Pancreas (tissue), 10 donors: ENCODE results near the gene IDUA. TPM values are rescaled to one million over a fixed set of nuclear protein-coding genes. Genes with fewer than 3 reads are reported as not detected.

Source experiments
- ATAC-seq, 4 donors: fragments of 200-7000 bp; cut with Tn5 transposase; one replicate each; pipeline versions ENCODE4 v1.8.0 to v1.9.1; 2020; ENCODE audit warnings: mild to moderate bottlenecking in 4 of 4, moderate library complexity in 4 of 4
- DNase-seq, 6 donors: peaks; one replicate each; pipeline ENCODE4 v3.0.0-alpha.2; 2020
- FAIRE-seq: peaks from 2 replicates; lab custom pipeline; 2012; peaks lifted over from hg19 to GRCh38; lab: Jason Lieb, UNC
- H3K27ac ChIP-seq, 4 donors: fragments of 200-600 bp; sonication (generic); 1 replicate in 3 of 4; 2 replicates in 1 of 4; pipeline versions ENCODE4 v1.5.0 to v1.8.0; 2020
- H3K27me3 ChIP-seq, 4 donors: fragments of 200-600 bp; one replicate each; pipeline ENCODE4 v1.8.0; 2021
- H3K36me3 ChIP-seq, 3 donors: fragments of 200-600 bp; sonication (generic) in 1 of 3; one replicate each; pipeline versions ENCODE4 v1.5.0 to v1.8.0; 2020 to 2021
- H3K4me1 ChIP-seq, 3 donors: fragments of 200-600 bp; one replicate each; pipeline ENCODE4 v1.8.0; 2021
- H3K4me3 ChIP-seq, 4 donors: fragments of 200-600 bp; sonication (generic) in 2 of 4; one replicate each; pipeline versions ENCODE4 v1.5.0 to v1.8.0; 2020 to 2021
- H3K9me3 ChIP-seq, 4 donors: fragments of 200-600 bp; one replicate each; pipeline ENCODE4 v1.8.0; 2021
- CTCF ChIP-seq, 4 donors: fragments of 200-600 bp; sonication (generic) in 3 of 4; IDR thresholded peaks; one replicate each; pipeline versions ENCODE4 v1.5.0 to v1.8.0; 2021; ENCODE audit warnings: antibody characterized with exemption in 4 of 4
- WGBS, 2 donors: extraction: QIAGEN DNeasy Blood & Tissue Kit; methylation state at CpG; one replicate each; pipeline ENCODE4 v1.1.7; 2013; 5-methylcytosine and 5-hydroxymethylcytosine counted together
- intact Hi-C, 3 donors: fragments of 100-400 bp; cut with DNase I; formaldehyde crosslinking; loops; one replicate each; pipeline versions ENCODE4 v1.11.1 to v1.14.2; 2022
- polyA plus RNA-seq, 2 donors: library from polyadenylated mRNA; stranded (reverse); fragments of 200-250 nt; gene quantifications; one replicate each; pipeline ENCODE4 v1.2.3, GENCODE V29; 2013
- total RNA-seq, 6 donors: library from RNA; stranded (reverse); fragmentation: NEBNext Ultra II Directional in 4 of 6; extraction: Animal tissue kit (Norgen Biotek cat#: 25700) in 4 of 6; gene quantifications; one replicate each; pipeline versions ENCODE4 v1.2.1 to v1.2.4, GENCODE V29; 2021 to 2023
- donor health status: healthy with polysubstance abuse.
- donor health status: DM: no; HTN: no; CAD: no; lungs with moderate emphysema.
- donor health status: DM: no; HTN: no; CAD: no.
- donor health status: control.
- donor health status: control.
- donor health status: Bipolar disorder and iron deficiency.
- donor health status: DM: yes; HTN: yes; CAD: no.
- donor health status: DM: no; HTN: no; CAD: no.
- donor health status: DM: no; HTN: no; CAD: no.
- donor health status: DM: yes; HTN: yes; CAD: no.

Gene IDUA
- total and polyA plus RNA-seq, 8 donors = 17.6 to 56.9 (median 23.3) TPM

GRCh38 chr4:1004071-1004418 is 17.2 kb downstream of the IDUA start:
- H3K36me3 ChIP-seq = no peaks in the 10 kb centered on the region
- peaks cover 0 to 18% (median 5%) of the 10 kb centered on the region in 4 donors for H3K27me3 ChIP-seq
- H3K9me3 ChIP-seq = no peaks in the 10 kb centered on the region
- intact Hi-C loops = no loop called here
- H3K4me3 ChIP-seq = no peak overlapping the region
- FAIRE-seq = no peak
- no peak for ATAC-seq
- WGBS, 2 donors = 72 to 89% methylated on average over 13 of the region's 13 CpGs
- no peak overlapping the region for H3K27ac ChIP-seq
- DNase-seq = peak in 2 of 6 donors; percentile 35 to 73
- peaks cover 6 to 11% (median 9%) of the 10 kb centered on the region in 3 donors for H3K4me1 ChIP-seq
- TF ChIP-seq CTCF (IDR thresholded peaks at IDR 0.05) = no peak

DNA sequence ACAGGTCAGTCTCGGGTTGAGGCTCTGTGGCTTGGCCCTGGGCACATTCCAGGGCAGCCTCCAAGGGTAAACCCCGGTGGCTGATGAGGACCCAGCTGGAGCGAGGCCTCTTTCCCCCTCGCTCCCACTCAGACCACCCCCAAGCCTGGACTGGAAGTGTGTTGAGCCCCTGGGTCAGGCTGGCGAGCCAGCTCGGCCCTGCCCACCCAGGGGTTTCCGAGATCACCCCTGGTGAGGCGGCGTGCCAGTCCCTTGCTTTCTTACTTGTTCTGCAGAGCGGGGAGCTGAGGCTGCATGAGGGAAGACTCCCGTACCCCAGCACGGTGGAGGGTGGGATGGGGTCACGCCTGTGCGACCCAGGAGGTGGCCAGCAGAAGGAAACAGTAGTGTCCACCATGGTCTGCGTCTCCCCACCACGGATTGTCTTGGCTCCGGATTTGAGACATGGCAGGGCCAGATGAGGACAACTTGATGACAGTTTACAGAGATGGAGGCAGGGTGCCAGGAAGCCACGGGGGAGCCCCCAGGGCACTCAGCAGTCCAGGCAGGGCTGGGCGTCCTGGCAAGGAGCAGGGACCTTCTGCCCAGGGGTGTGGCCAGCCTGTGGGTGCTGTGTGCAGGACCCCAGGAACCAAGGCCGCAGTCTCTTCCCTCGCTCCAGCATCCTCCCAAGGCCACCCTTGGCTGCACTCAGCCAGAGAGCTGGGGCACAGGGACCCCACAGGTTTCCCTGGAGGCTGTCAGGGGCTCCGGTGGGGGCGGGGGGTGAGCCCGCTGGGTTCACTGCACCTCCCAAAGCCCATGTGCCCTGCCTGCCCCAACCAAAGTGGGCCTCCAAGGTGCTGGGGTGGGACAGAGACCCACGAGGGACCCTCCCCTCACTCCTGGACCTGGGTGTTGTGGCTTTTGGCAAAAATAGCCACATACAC is 18.0 kb downstream of the IDUA start:
- Histone ChIP-seq H3K36me3 (no peaks in the 10 kb centered on the region), H3K4me1 (peaks cover 6 to 11% (median 9%) of the 10 kb centered on the region in 3 donors), H3K4me3 (no peak overlapping the region), H3K9me3 (no peaks in the 10 kb centered on the region), H3K27ac (no peak overlapping the region), H3K27me3 (peaks cover 0 to 18% (median 5%) of the 10 kb centered on the region in 4 donors)
- no peak for ATAC-seq
- DNase-seq = peak in 2 of 6 donors; percentile 47 to 75
- 72 to 80% methylated on average over 25 of the region's 25 CpGs for whole genome bisulfite sequencing, 2 donors
- intact Hi-C loops = no loop called here
- TF ChIP-seq CTCF (IDR thresholded peaks at IDR 0.05) = no peak
- no peak for FAIRE-seq

DNA sequence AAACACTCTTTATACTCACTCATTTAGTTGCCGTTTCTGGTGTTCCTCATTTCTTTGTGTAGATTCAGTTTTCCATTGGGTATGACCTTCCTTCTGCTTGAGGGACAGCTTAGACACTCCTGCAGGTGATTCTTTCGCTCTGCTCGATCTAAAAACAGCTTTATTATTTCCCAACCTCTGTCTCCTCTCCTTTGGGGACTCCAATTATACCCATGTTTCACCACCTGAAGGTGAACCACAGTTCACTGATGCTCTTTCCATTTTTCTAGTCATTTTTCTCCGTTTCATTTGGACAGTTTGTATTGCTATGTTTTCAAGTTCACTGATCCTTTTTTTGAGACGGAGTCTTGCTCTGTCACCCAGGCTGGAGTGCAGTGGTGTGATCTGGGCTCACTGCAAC is 20.0 kb downstream of the IDUA start:
- TF ChIP-seq CTCF (IDR thresholded peaks at IDR 0.05) = no peak
- Histone ChIP-seq H3K4me1 (peaks cover 14 to 20% (median 16%) of the 10 kb centered on the region in 3 donors), H3K27ac (no peak overlapping the region), H3K4me3 (no peak overlapping the region), H3K36me3 (no peaks in the 10 kb centered on the region), H3K9me3 (no peaks in the 10 kb centered on the region), H3K27me3 (peaks cover 0 to 14% (median 3%) of the 10 kb centered on the region in 4 donors)
- WGBS, 2 donors = 87% methylated on average over 5 of the region's 5 CpGs
- ATAC-seq (no peak), DNase-seq (no peak), FAIRE-seq (no peak)
- intact Hi-C loops = no loop called here

- Histone ChIP-seq H3K36me3 (no peaks in the 10 kb centered on the region), H3K9me3 (no peaks in the 10 kb centered on the region), H3K27ac (no peak overlapping the region), H3K27me3 (peaks cover 0 to under 1% (median 0%) of the 10 kb centered on the region in 4 donors), H3K4me1 (peaks cover 7 to 9% (median 7%) of the 10 kb centered on the region in 3 donors), H3K4me3 (peak overlapping the region; percentile 21 to 52 (median 38))
- TF ChIP-seq CTCF (IDR thresholded peaks at IDR 0.05) = no peak
- intact Hi-C loops = no loop called here
- WGBS, 2 donors = 4 to 6% methylated on average over 36 of the region's 36 CpGs
- peak in 5 of 6 donors; percentile 45 to 76 (median 67) for DNase-seq
- ATAC-seq = no peak
- no peak for FAIRE-seq
Measured at GRCh38 chr4:1008840-1009541, 22.1 kb downstream of the IDUA start.
